ENCODE data around the gene PNMA1.

GRCh38 chr14:73761618-73762355 lies 47.6 kb upstream of the PNMA1 start:
- TF ChIP-seq CTCF (IDR thresholded peaks at IDR 0.05) (no peak), POLR2A (IDR thresholded peaks at IDR 0.05) (no peak)

All from Peyer's patch (tissue), 4 donors.